ENCODE results near the gene LTB4R2.

The LTB4R2 gene

GRCh38 chr14:24315243-24315806 lies 5.4 kb downstream of the LTB4R2 start:
- ATAC-seq (ENCODE audit: low read depth) (no peak), DNase-seq (ENCODE audit: low spot score) (no peak)
- Histone ChIP-seq H3K27ac (ENCODE audit: poor library complexity, severe bottlenecking) (peak overlapping the region; percentile 2), H3K27me3 (ENCODE audit: insufficient read depth, poor library complexity, severe bottlenecking) (no peaks in the 10 kb centered on the region), H3K4me3 (ENCODE audit: severe bottlenecking) (no peak overlapping the region), H3K9me3 (ENCODE audit: severe bottlenecking) (no peaks in the 10 kb centered on the region), H3K36me3 (ENCODE audit: low read depth) (no peaks in the 10 kb centered on the region), H3K4me1 (ENCODE audit: insufficient read depth, poor library complexity, severe bottlenecking) (peaks cover 22% of the 10 kb centered on the region)
- TF ChIP-seq CTCF (IDR thresholded peaks at IDR 0.05; ENCODE audit: poor library complexity, severe bottlenecking) = no peak

GRCh38 chr14:24315807-24316596 lies 6.1 kb downstream of the LTB4R2 start:
- DNase-seq (ENCODE audit: low spot score) (peak; percentile 71), ATAC-seq (ENCODE audit: low read depth) (no peak)
- Histone ChIP-seq H3K27me3 (ENCODE audit: insufficient read depth, poor library complexity, severe bottlenecking) (no peaks in the 10 kb centered on the region), H3K27ac (ENCODE audit: poor library complexity, severe bottlenecking) (no peak overlapping the region), H3K9me3 (ENCODE audit: severe bottlenecking) (no peaks in the 10 kb centered on the region), H3K4me3 (ENCODE audit: severe bottlenecking) (no peak overlapping the region), H3K36me3 (ENCODE audit: low read depth) (no peaks in the 10 kb centered on the region), H3K4me1 (ENCODE audit: insufficient read depth, poor library complexity, severe bottlenecking) (peaks cover 20% of the 10 kb centered on the region)
- TF ChIP-seq CTCF (IDR thresholded peaks at IDR 0.05; ENCODE audit: poor library complexity, severe bottlenecking) = no peak

- Histone ChIP-seq H3K27me3 (ENCODE audit: insufficient read depth, poor library complexity, severe bottlenecking) (no peaks in the 10 kb centered on the region), H3K9me3 (ENCODE audit: severe bottlenecking) (no peaks in the 10 kb centered on the region), H3K4me3 (ENCODE audit: severe bottlenecking) (no peak overlapping the region), H3K36me3 (ENCODE audit: low read depth) (no peaks in the 10 kb centered on the region), H3K4me1 (ENCODE audit: insufficient read depth, poor library complexity, severe bottlenecking) (peaks cover 20% of the 10 kb centered on the region), H3K27ac (ENCODE audit: poor library complexity, severe bottlenecking) (peak overlapping the region; percentile 1)
- no peak for TF ChIP-seq CTCF (IDR thresholded peaks at IDR 0.05; ENCODE audit: poor library complexity, severe bottlenecking)
- no peak for DNase-seq (ENCODE audit: low spot score)
- ATAC-seq (ENCODE audit: low read depth) = no peak
These were observed 6.6 kb downstream of the LTB4R2 start for GRCh38 chr14:24316597-24316950.

GRCh38 chr14:24317141-24317928 lies 7.4 kb downstream of the LTB4R2 start:
- Histone ChIP-seq H3K4me3 (ENCODE audit: severe bottlenecking) (no peak overlapping the region), H3K4me1 (ENCODE audit: insufficient read depth, poor library complexity, severe bottlenecking) (peaks cover 20% of the 10 kb centered on the region), H3K27me3 (ENCODE audit: insufficient read depth, poor library complexity, severe bottlenecking) (no peaks in the 10 kb centered on the region), H3K36me3 (ENCODE audit: low read depth) (no peaks in the 10 kb centered on the region), H3K9me3 (ENCODE audit: severe bottlenecking) (no peaks in the 10 kb centered on the region), H3K27ac (ENCODE audit: poor library complexity, severe bottlenecking) (peak overlapping the region; percentile 1)
- ATAC-seq (ENCODE audit: low read depth) (peak; percentile 68), DNase-seq (ENCODE audit: low spot score) (no peak)
- no peak for TF ChIP-seq CTCF (IDR thresholded peaks at IDR 0.05; ENCODE audit: poor library complexity, severe bottlenecking)

All from RWPE2 (cell line).